GM18868 (cell line): ENCODE measurements around the gene TENT5D.
"Not testable (repeated sequence)": the region's sequence is repeated elsewhere in the genome, so short reads cannot be mapped to it uniquely, and the experiment has no call there.

ENCODE experiments used
- ATAC-seq: cut with Tn5 transposase; IDR thresholded peaks from one replicate; pipeline ENCODE4 v1.9.1; 2021; ENCODE audit warnings: mild to moderate bottlenecking, moderate library complexity; ENCODE audit not compliant: unreplicated experiment

Gene TENT5D

GRCh38 chrX:80420147-80420546 is at the start of gene TENT5D:
TSS of gene TENT5D (plus strand) at chrX:80420447. CDS start at chrX:80442540, 22,093 bp downstream.
- ATAC-seq: no peak

DNA sequence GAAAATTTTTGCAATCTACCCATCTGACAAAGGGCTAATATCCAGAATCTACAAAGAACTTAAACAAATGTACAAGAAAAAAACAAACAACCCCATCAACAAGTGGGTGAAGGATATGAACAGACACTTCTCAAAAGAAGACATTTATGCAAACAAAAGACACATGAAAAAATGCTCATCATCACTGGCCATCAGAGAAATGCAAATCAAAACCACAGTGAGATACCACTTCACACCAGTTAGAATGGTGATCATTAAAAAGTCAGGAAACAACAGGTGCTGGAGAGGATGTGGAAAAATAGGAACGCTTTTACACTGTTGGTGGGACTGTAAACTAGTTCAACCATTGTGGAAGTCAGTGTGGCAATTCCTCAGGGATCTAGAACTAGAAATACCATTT is 34.6 kb upstream of the TENT5D start:
- ATAC-seq: not testable (repeated sequence)

DNA sequence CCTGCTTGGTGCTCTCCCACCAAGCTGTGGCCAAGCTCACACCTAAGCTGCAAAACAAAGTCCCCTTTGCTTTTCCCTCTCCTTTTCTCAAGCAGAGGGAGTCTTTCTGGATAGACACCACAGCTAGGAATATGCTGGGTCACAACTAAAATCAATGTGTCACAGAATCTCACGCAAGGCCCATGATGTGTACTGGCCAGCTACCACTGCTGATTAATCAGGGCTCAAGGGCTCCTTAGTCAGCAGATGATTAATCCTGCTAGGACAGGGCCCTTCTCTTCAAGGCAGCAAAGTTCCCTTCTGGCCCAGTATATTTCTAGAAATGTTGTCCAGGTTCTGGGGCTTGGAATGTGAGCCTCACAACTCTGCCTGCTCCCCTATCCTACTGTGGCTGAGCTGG is 32.0 kb upstream of the TENT5D start:
- no peak for ATAC-seq

- ATAC-seq: no peak
Observed at GRCh38 chrX:80412042-80412441, 8.2 kb upstream of the TENT5D start.

DNA sequence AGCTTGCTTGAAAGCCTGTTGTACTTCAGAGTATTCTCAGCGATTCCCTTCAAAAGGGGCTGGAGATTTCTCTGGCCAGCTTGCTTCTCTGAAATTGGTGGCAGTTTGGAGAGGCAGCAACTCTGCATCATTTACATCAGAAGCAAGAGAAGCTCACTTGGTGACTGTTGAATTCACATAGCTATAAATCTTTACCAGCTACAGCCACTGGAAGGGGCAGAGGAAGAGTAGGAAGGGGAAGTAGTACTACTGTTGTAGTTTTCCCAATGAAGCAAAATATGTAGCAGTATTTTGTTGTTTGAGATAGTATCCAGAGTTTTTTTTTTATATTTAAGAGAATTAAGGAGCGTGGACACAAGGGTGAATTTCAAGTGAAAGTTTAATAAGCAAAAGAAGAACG is 2.8 kb downstream of the TENT5D start:
- no peak for ATAC-seq

- ATAC-seq: no peak
Observed at GRCh38 chrX:80423744-80424143, 3.5 kb downstream of the TENT5D start.

DNA sequence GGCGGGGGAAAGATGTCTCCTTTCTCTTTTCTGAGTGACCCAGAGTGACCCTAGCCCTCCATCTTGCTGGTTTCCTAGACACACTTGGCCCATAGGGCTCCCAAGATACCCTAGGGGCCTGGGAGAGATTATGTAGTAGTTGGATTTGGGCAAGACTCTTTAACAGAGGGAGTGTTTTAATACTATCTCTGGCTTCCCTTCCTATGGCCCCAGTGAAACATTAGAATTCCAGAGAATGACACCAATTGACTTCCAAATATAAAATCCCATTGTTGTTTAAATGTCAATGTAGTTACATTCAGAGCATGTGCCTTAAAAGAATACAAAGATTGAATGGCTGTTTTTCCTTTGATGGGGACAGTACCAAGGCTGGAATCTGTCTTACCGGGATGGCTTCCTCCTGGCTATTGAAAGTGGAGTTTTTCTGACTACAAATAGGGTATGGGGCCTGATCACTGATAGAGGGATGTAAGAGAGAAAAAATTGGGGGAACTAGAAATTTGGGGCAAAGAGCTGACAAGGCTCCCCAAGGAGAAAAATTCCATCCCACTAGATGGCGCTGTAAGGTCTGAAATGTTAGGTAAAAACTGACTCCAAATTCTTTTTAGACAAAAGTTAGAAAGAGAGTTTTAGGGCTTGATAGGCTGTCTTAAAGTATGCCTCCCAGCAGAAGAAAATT is 10.7 kb downstream of the TENT5D start:
- no peak for ATAC-seq

DNA sequence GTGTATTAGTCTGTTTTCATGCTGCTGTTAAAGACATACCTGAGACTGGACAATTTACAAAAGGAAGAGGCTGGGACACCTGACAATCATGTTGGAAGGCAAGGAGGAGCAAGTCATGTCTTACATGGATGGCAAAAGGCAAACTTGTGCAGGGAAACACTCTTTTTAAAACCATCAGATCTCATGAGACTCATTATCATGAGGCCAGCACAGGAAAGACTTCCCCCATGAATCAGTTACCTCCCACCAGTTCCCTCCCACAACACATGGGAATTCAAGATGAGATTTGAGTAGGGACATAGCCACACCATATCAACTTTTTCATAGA is 11.2 kb downstream of the TENT5D start:
- ATAC-seq: no peak

DNA sequence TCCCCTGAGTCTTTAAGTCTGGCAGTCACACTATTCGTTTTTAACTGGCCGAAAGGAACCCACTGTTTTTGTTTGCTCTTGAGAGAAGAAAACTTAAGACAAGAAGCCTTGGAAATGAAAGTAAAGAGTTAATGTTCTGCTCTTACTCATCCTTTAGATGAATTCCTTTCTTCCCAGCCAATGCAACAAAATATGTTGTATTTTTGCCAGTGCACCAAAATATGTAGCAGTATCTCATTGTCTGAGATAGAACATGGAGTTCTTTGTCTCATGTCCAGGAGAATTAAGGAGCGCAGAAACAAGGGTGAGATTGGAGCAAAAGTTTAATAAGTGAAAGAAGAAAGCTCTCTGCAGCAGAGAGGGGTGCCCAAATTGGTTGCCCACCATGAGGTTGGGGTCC is 12.2 kb downstream of the TENT5D start:
- no peak for ATAC-seq

DNA sequence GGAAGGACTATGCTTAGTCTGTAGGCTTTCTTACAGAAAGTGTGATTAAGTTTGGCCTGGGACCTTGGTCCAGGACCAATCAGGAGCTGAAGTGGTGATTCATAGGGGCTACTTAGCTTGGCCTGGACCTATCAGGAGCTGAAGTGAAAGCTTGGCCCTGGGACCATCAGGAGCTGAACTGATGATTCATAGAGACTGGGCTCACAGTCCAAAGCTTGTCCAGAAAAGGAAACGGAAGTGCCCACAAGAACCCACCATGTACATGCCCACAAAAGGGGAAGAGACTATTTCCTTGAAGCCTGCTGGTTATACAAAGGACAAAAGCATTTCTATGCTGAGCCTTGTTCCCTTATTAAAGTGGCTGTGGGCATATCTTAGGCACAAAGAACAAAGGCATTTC is 12.6 kb downstream of the TENT5D start:
- no peak for ATAC-seq

GRCh38 chrX:80468166-80468565 is 47.9 kb downstream of the TENT5D start:
- not testable (repeated sequence) for ATAC-seq

- no peak for ATAC-seq
Observed at GRCh38 chrX:80471582-80471981, 51.3 kb downstream of the TENT5D start.

- no peak for ATAC-seq
Observed at GRCh38 chrX:80485543-80485942, 65.3 kb downstream of the TENT5D start.

GRCh38 chrX:80486299-80486698 is 66.1 kb downstream of the TENT5D start:
- no peak for ATAC-seq

GRCh38 chrX:80489166-80489565 is 68.9 kb downstream of the TENT5D start:
- ATAC-seq: no peak
